Astrocyte (in vitro differentiated cells and primary cell): ENCODE measurements around the gene TRIM15. TPM values are rescaled to one million over a fixed set of nuclear protein-coding genes. Genes with fewer than 3 reads are reported as not detected.

Source experiments
- DNase-seq: peaks from one replicate; pipeline ENCODE4 v3.0.0-alpha.2; 2010; ENCODE audit warnings: low read depth
- FAIRE-seq: peaks from 2 replicates; lab custom pipeline; 2011; peaks lifted over from hg19 to GRCh38; lab: Jason Lieb, UNC
- H2AFZ ChIP-seq: 2 replicates; pipeline ENCODE4 v1.6.0; 2012; ENCODE audit warnings: low read depth, low read length, inconsistent platforms
- H3K27ac ChIP-seq: 2 replicates; pipeline ENCODE4 v1.5.1; 2011; ENCODE audit warnings: low read depth, low read length, inconsistent platforms
- H3K27me3 ChIP-seq: 2 replicates; pipeline ENCODE4 v1.6.0; 2011; ENCODE audit warnings: low read length, inconsistent platforms; ENCODE audit not compliant: insufficient read depth
- H3K36me3 ChIP-seq: 2 replicates; pipeline ENCODE4 v1.5.1; 2011; ENCODE audit warnings: low read length, inconsistent platforms; ENCODE audit not compliant: insufficient read depth
- H3K4me1 ChIP-seq: 2 replicates; pipeline ENCODE4 v1.5.1; 2011; ENCODE audit warnings: low read length, inconsistent platforms; ENCODE audit not compliant: insufficient read depth
- H3K4me2 ChIP-seq: 2 replicates; pipeline ENCODE4 v1.6.0; 2012; ENCODE audit warnings: low read length, inconsistent platforms
- H3K4me3 ChIP-seq: 2 replicates; pipeline ENCODE4 v1.5.1; 2011; ENCODE audit warnings: low read depth, mild to moderate bottlenecking, low read length, inconsistent platforms; ENCODE audit not compliant: insufficient read depth
- H3K79me2 ChIP-seq: 2 replicates; pipeline ENCODE4 v1.6.0; 2012; ENCODE audit warnings: mild to moderate bottlenecking, low read length, inconsistent platforms; ENCODE audit not compliant: insufficient read depth
- H3K9ac ChIP-seq: 2 replicates; pipeline ENCODE4 v1.6.0; 2012; ENCODE audit warnings: mild to moderate bottlenecking, low read length, inconsistent platforms
- H3K9me3 ChIP-seq: 2 replicates; pipeline ENCODE4 v1.5.1; 2012; ENCODE audit warnings: low read depth, mild to moderate bottlenecking, low read length, inconsistent platforms; ENCODE audit not compliant: insufficient read depth
- H4K20me1 ChIP-seq: 2 replicates; pipeline ENCODE4 v1.6.0; 2012; ENCODE audit warnings: low read length, inconsistent platforms; ENCODE audit not compliant: insufficient read depth
- H3K27ac Mint-ChIP-seq: one replicate; pipeline ENCODE4 v1.8.0; 2021; ENCODE audit warnings: mild to moderate bottlenecking, mixed read lengths; ENCODE audit not compliant: unreplicated experiment
- H3K27me3 Mint-ChIP-seq: one replicate; pipeline ENCODE4 v1.8.0; 2021; ENCODE audit warnings: low read depth, mixed read lengths; ENCODE audit not compliant: unreplicated experiment
- H3K36me3 Mint-ChIP-seq: one replicate; pipeline ENCODE4 v1.8.0; 2021; ENCODE audit warnings: low read depth, mixed read lengths; ENCODE audit not compliant: unreplicated experiment
- H3K4me1 Mint-ChIP-seq: one replicate; pipeline ENCODE4 v1.8.0; 2021; ENCODE audit warnings: low read depth, mixed read lengths; ENCODE audit not compliant: unreplicated experiment
- H3K4me3 Mint-ChIP-seq: one replicate; pipeline ENCODE4 v1.8.0; 2021; ENCODE audit warnings: mild to moderate bottlenecking, moderate library complexity, mixed read lengths; ENCODE audit not compliant: unreplicated experiment
- H3K9me3 Mint-ChIP-seq: one replicate; pipeline ENCODE4 v1.8.0; 2021; ENCODE audit warnings: mild to moderate bottlenecking, mixed read lengths; ENCODE audit not compliant: unreplicated experiment
- CTCF ChIP-seq: IDR thresholded peaks from 2 replicates; pipeline ENCODE4 v1.5.1; 2011; ENCODE audit warnings: low read depth, mild to moderate bottlenecking, inconsistent platforms, low read length, moderate library complexity; ENCODE audit not compliant: insufficient read depth
- EZH2 ChIP-seq: IDR thresholded peaks from 2 replicates; pipeline ENCODE4 v1.6.1; 2012; ENCODE audit warnings: mild to moderate bottlenecking, low read length, inconsistent platforms; ENCODE audit not compliant: insufficient read depth
- total RNA-seq: library from RNA; stranded (reverse); gene quantifications from 2 replicates; pipeline ENCODE4 v1.2.1, GENCODE V29; 2021

TRIM15 gene
- total RNA-seq, 1 donor from 2014 or later = not detected

GRCh38 chr6:30156262-30156599 is 7.1 kb upstream of the TRIM15 start:
- FAIRE-seq (no peak), DNase-seq (peak; percentile 42)
- peaks cover 36% of the 10 kb centered on the region for H3K27me3 Mint-ChIP-seq
- H3K79me2 ChIP-seq = no peaks in the 10 kb centered on the region
- H3K9ac ChIP-seq = no peak overlapping the region
- H3K4me3 Mint-ChIP-seq = no peak overlapping the region
- H2AFZ ChIP-seq = peak overlapping the region; percentile 29
- H3K36me3 ChIP-seq = no peaks in the 10 kb centered on the region
- H3K27me3 ChIP-seq = peaks cover 4% of the 10 kb centered on the region
- no peaks in the 10 kb centered on the region for H3K9me3 ChIP-seq
- no peaks in the 10 kb centered on the region for H3K36me3 Mint-ChIP-seq
- no peaks in the 10 kb centered on the region for H4K20me1 ChIP-seq
- H3K9me3 Mint-ChIP-seq = peaks cover 5% of the 10 kb centered on the region
- peaks cover 21% of the 10 kb centered on the region for H3K4me1 Mint-ChIP-seq
- no peak for TF ChIP-seq CTCF
- no peak for TF ChIP-seq EZH2
- H3K4me1 ChIP-seq = peaks cover 18% of the 10 kb centered on the region
- H3K27ac Mint-ChIP-seq = peak overlapping the region; percentile 86
- H3K4me3 ChIP-seq = no peak overlapping the region
- no peak overlapping the region for H3K4me2 ChIP-seq
- no peak overlapping the region for H3K27ac ChIP-seq

- H2AFZ ChIP-seq = no peak overlapping the region
- peaks cover 21% of the 10 kb centered on the region for H3K4me1 Mint-ChIP-seq
- DNase-seq = no peak
Observed at GRCh38 chr6:30156774-30157173, 6.6 kb upstream of the TRIM15 start.

More at GRCh38 chr6:30156774-30157173, 6.6 kb upstream of the TRIM15 start:
- Histone ChIP-seq H4K20me1 (no peaks in the 10 kb centered on the region), H3K4me1 (peaks cover 18% of the 10 kb centered on the region), H3K4me3 (no peak overlapping the region), H3K9ac (no peak overlapping the region), H3K36me3 (no peaks in the 10 kb centered on the region), H3K4me2 (no peak overlapping the region), H3K27ac (no peak overlapping the region), H3K9me3 (no peaks in the 10 kb centered on the region), H3K79me2 (no peaks in the 10 kb centered on the region), H3K27me3 (peaks cover 4% of the 10 kb centered on the region)
- Mint-ChIP-seq H3K9me3 (peaks cover 5% of the 10 kb centered on the region), H3K27me3 (peaks cover 36% of the 10 kb centered on the region), H3K4me3 (no peak overlapping the region), H3K27ac (no peak overlapping the region), H3K36me3 (no peaks in the 10 kb centered on the region)
- no peak for FAIRE-seq
- TF ChIP-seq EZH2 (no peak), CTCF (no peak)
